HepG2 (cell line): ENCODE measurements around the gene ZFAND2A. TPM values are rescaled to one million over a fixed set of nuclear protein-coding genes. Genes with fewer than 3 reads are reported as not detected.

Source experiments
- ATAC-seq: fragments of 200-7000 bp; cut with Tn5 transposase; 3 replicates; pipeline ENCODE4 v1.9.1; 2020; ENCODE audit warnings: mild to moderate bottlenecking, moderate library complexity
- BruUV-seq: library from RNA; stranded (reverse); fragments of 400-500 nt; replicated peaks from 2 replicates; lab custom pipeline; 2021; lab: Mats Ljungman, UMichigan
- CTCF ChIA-PET: fragments of 300-600 bp; formaldehyde crosslinking; extraction: SDS; loops from one replicate; lab custom pipeline; 2021; ENCODE audit warnings: low total read pairs, inconsistent platforms, low intra/inter-chr PET ratio; lab: Yijun Ruan, JAX
- POLR2A ChIA-PET: fragments of 350-600 bp; sonication (Branson Sonifier 250); formaldehyde crosslinking; loops from one replicate; lab custom pipeline; 2020; ENCODE audit warnings: antibody characterized with exemption, inconsistent platforms; lab: Yijun Ruan, JAX
- DNase-seq: peaks from one replicate; pipeline ENCODE4 v3.0.0-alpha.2; 2015; ENCODE audit warnings: low spot score
- FAIRE-seq: peaks from 3 replicates; lab custom pipeline; 2011; peaks lifted over from hg19 to GRCh38; lab: Jason Lieb, UNC
- H2AFZ ChIP-seq: one replicate; pipeline ENCODE4 v1.6.1; 2011; ENCODE audit warnings: low read length, inconsistent platforms
- H3K27ac ChIP-seq: fragments of 300-600 bp; 3 replicates; pipeline ENCODE4 v1.8.0; 2011; ENCODE audit warnings: mixed run types, mild to moderate bottlenecking, mixed read lengths, low read length, inconsistent platforms; ENCODE audit not compliant: insufficient read depth; ENCODE audit errors: extremely low read length
- H3K27me3 ChIP-seq, 2 experiments: fragments of 200-600 bp in 1 of 2; 2 replicates in 1 of 2; 3 replicates in 1 of 2; pipeline versions ENCODE4 v1.6.0 to v1.8.0; 2011; ENCODE audit warnings: low read length in 2 of 2, mild to moderate bottlenecking in 2 of 2, moderate library complexity in 2 of 2, inconsistent platforms in 1 of 2; ENCODE audit not compliant: insufficient read depth in 2 of 2, control insufficient read depth in 1 of 2
- H3K36me3 ChIP-seq, 2 experiments: fragments of 200-600 bp in 1 of 2; replicated peaks in 1 of 2; 2 replicates in 1 of 2; 3 replicates in 1 of 2; pipeline versions ENCODE4 v1.5.1 to v1.8.0; 2011; ENCODE audit warnings: low read length in 2 of 2, inconsistent platforms in 1 of 2; ENCODE audit not compliant: insufficient read depth in 2 of 2, control insufficient read depth in 1 of 2
- H3K4me1 ChIP-seq: 2 replicates; pipeline ENCODE4 v1.5.1; 2012; ENCODE audit warnings: low read length, inconsistent platforms; ENCODE audit not compliant: insufficient read depth
- H3K4me2 ChIP-seq: 2 replicates; pipeline ENCODE4 v1.6.0; 2011; ENCODE audit warnings: low read depth, low read length, inconsistent platforms
- H3K4me3 ChIP-seq, 3 experiments: fragments of 200-600 bp in 1 of 3; sonication (generic), shearing (Covaris generic) in 1 of 3; replicated peaks in 1 of 3; 2 replicates each; pipeline ENCODE4 v1.5.1; 2011 to 2016; ENCODE audit warnings: low read length in 3 of 3, inconsistent platforms in 2 of 3, low read depth in 2 of 3, mild to moderate bottlenecking in 2 of 3, control low read depth in 1 of 3, mixed read lengths in 1 of 3; ENCODE audit not compliant: insufficient read depth in 1 of 3
- H3K79me2 ChIP-seq: one replicate; pipeline ENCODE4 v1.6.1; 2011; ENCODE audit warnings: low read length, inconsistent platforms; ENCODE audit not compliant: insufficient read depth
- H3K9ac ChIP-seq: 2 replicates; pipeline ENCODE4 v1.6.0; 2011; ENCODE audit warnings: mild to moderate bottlenecking, low read depth, low read length, inconsistent platforms; ENCODE audit not compliant: insufficient read depth
- H3K9me3 ChIP-seq: 2 replicates; pipeline ENCODE4 v1.5.1; 2012; ENCODE audit warnings: mild to moderate bottlenecking, low read length
- H4K20me1 ChIP-seq: 2 replicates; pipeline ENCODE4 v1.6.0; 2011; ENCODE audit warnings: inconsistent platforms, mild to moderate bottlenecking, low read length, moderate library complexity; ENCODE audit not compliant: insufficient read depth
- ARID3A ChIP-seq: IDR thresholded peaks from 2 replicates; pipeline ENCODE4 v1.6.1; 2012; ENCODE audit warnings: low read depth, low read length, improper control_type of control experiment
- ATAD3A ChIP-seq: sonication (generic); formaldehyde crosslinking; IDR thresholded peaks from 2 replicates; pipeline ENCODE4 v1.4.0; 2020; ENCODE audit warnings: missing genetic modification reagents
- FUBP1 ChIP-seq: sonication (generic); formaldehyde crosslinking; IDR thresholded peaks from 2 replicates; pipeline ENCODE4 v1.5.1; 2020; ENCODE audit warnings: missing genetic modification reagents, mild to moderate bottlenecking, borderline replicate concordance
- HDAC2 ChIP-seq: sonication (generic); formaldehyde crosslinking; IDR thresholded peaks from 2 replicates; pipeline ENCODE4 v1.4.0; 2020; ENCODE audit warnings: missing genetic modification reagents
- MED1 ChIP-seq: sonication (generic); formaldehyde crosslinking; IDR thresholded peaks from 2 replicates; pipeline ENCODE4 v1.4.0; 2020; ENCODE audit warnings: missing genetic modification reagents
- MEIS2 ChIP-seq: sonication (generic); formaldehyde crosslinking; IDR thresholded peaks from 2 replicates; pipeline ENCODE4 v1.9.0; 2021; ENCODE audit warnings: mild to moderate bottlenecking, missing genetic modification reagents
- MIER2 ChIP-seq: IDR thresholded peaks from 2 replicates; pipeline ENCODE4 v1.6.1; 2016; ENCODE audit warnings: missing biosample characterization, missing genetic modification reagents
- POLR2A ChIP-seq, 2 experiments: IDR thresholded peaks; 2 replicates each; pipeline ENCODE4 v1.6.1; 2011; ENCODE audit warnings: low read depth in 2 of 2, low read length in 2 of 2, mild to moderate bottlenecking in 1 of 2, moderate library complexity in 1 of 2; ENCODE audit not compliant: insufficient read depth in 1 of 2
- POLR2G ChIP-seq: fragments of 200-400 bp; formaldehyde crosslinking; IDR thresholded peaks from 2 replicates; pipeline ENCODE4 v1.6.1; 2018; ENCODE audit warnings: mild to moderate bottlenecking, low read depth, low read length, moderate library complexity
- REST ChIP-seq, 2 experiments: IDR thresholded peaks; 2 replicates each; pipeline ENCODE4 v1.6.1; 2011 to 2012; ENCODE audit warnings: low read length in 2 of 2, borderline replicate concordance in 1 of 2, low read depth in 1 of 2, mild to moderate bottlenecking in 1 of 2, moderate library complexity in 1 of 2
- SMC3 ChIP-seq: IDR thresholded peaks from 2 replicates; pipeline ENCODE4 v1.6.1; 2011; ENCODE audit warnings: low read length, improper control_type of control experiment
- ZBTB7A ChIP-seq: sonication (generic); formaldehyde crosslinking; IDR thresholded peaks from 2 replicates; pipeline ENCODE4 v1.8.0; 2022; ENCODE audit warnings: mild to moderate bottlenecking, missing genetic modification reagents
- ZNF343 ChIP-seq: sonication (generic); formaldehyde crosslinking; IDR thresholded peaks from 2 replicates; pipeline ENCODE4 v1.4.0; 2020; ENCODE audit warnings: mild to moderate bottlenecking, missing genetic modification reagents
- ZNF484 ChIP-seq: sonication (generic); formaldehyde crosslinking; IDR thresholded peaks from 2 replicates; pipeline ENCODE4 v1.5.1; 2020; ENCODE audit warnings: mild to moderate bottlenecking, low read depth, missing genetic modification reagents, borderline replicate concordance
- ZNF567 ChIP-seq: sonication (generic); formaldehyde crosslinking; IDR thresholded peaks from 2 replicates; pipeline ENCODE4 v1.8.1; 2023; ENCODE audit warnings: mild to moderate bottlenecking, missing genetic modification reagents, borderline replicate concordance
- ZNF674 ChIP-seq: sonication (generic); formaldehyde crosslinking; IDR thresholded peaks from 2 replicates; pipeline ENCODE4 v1.5.0; 2020; ENCODE audit warnings: low read depth, mild to moderate bottlenecking, missing genetic modification reagents
- ZNF678 ChIP-seq: sonication (generic); formaldehyde crosslinking; IDR thresholded peaks from 2 replicates; pipeline ENCODE4 v1.4.0; 2020; ENCODE audit warnings: mild to moderate bottlenecking, missing genetic modification reagents
- ZNF761 ChIP-seq: sonication (generic); formaldehyde crosslinking; conservative IDR thresholded peaks from 2 replicates; pipeline ENCODE4 v1.4.0; 2020; ENCODE audit warnings: mild to moderate bottlenecking, missing genetic modification reagents
- WGBS: methylation state at CpG from one replicate; pipeline ENCODE4 v1.1.6; 2017; ENCODE audit warnings: low lambda C conversion rate; 5-methylcytosine and 5-hydroxymethylcytosine counted together
- in situ Hi-C: cut with HindIII; loops from 2 replicates; pipeline ENCODE4 v1.10.0; 2017; ENCODE audit warnings: low pct_unique_long_range_greater_than_20kb; ENCODE audit not compliant: extremely low pct_ligation_motif_present
- intact Hi-C: fragments of 100-400 bp; cut with micrococcal nuclease; formaldehyde crosslinking; loops from one replicate; pipeline ENCODE4 v1.10.0; 2022; ENCODE audit not compliant: unreplicated experiment
- polyA plus RNA-seq, 8 experiments: library from polyadenylated mRNA; depleted of rRNA in 3 of 8; stranded (reverse) in 7 of 8; unstranded in 1 of 8; fragments of >200 nt; fragmentation: Illumina TruSeq in 4 of 8; extraction: Trizol in 4 of 8; gene quantifications; 2 replicates each; pipeline versions ENCODE4 v1.2.1 to v1.2.3, GENCODE V29; 2011 to 2016; ENCODE audit warnings: low read depth in 4 of 8, missing spikeins in 1 of 8, mixed read lengths in 1 of 8; ENCODE audit not compliant: insufficient read depth in 1 of 8
- total RNA-seq, 5 experiments: library from RNA; depleted of rRNA; stranded (reverse); fragments of >200 nt; fragmentation: Illumina TruSeq; extraction: Trizol; gene quantifications; 2 replicates each; pipeline ENCODE4 v1.2.3, GENCODE V29; 2016; ENCODE audit warnings: low read depth in 1 of 5

Gene ZFAND2A
- total and polyA plus RNA-seq, 2 of the 13 experiments (the other 11 are each of a cell fraction or from before 2014, with no cell fraction given) = 140 to 153 TPM

- ATAC-seq (no peak), FAIRE-seq (no peak)
- H3K36me3 ChIP-seq = peaks cover 14 to 27% of the 10 kb centered on the region in 2 experiments; a peak in 4 of 5 replicates
- no peak overlapping the region for H2AFZ ChIP-seq
- H3K9ac ChIP-seq = no peak overlapping the region
- POLR2A ChIA-PET = no interaction called here
- intact Hi-C loops = no loop called here
- H3K27me3 ChIP-seq = no peaks in the 10 kb centered on the region
- H3K9me3 ChIP-seq = no peaks in the 10 kb centered on the region
- H3K79me2 ChIP-seq = peaks cover 19% of the 10 kb centered on the region
- no TSS peak for BruUV-seq
- H4K20me1 ChIP-seq = 0 out of 2 replicates have a peak, but pooled peaks cover 2% of the 10 kb centered on the region
- H3K4me2 ChIP-seq = no peak overlapping the region
- TF ChIP-seq MEIS2 (CRISPR knock-in tag) (no peak), ARID3A (no peak), REST (IDR thresholded peaks at IDR 0.05; ENCODE audit: borderline replicate concordance in 1 of 2, low read depth in 1 of 2, low read length in 2 of 2) (no peak), ZNF761 (no peak), SMC3 (no peak), HDAC2 (no peak), ZNF567 (CRISPR knock-in tag) (no peak), POLR2A (IDR thresholded peaks at IDR 0.05; ENCODE audit: insufficient read depth in 1 of 2, low read depth in 2 of 2, low read length in 2 of 2) (no peak), ZNF343 (CRISPR knock-in tag) (no peak), ZNF674 (CRISPR knock-in tag) (no peak), ZBTB7A (CRISPR knock-in tag) (no peak), MIER2 (CRISPR knock-in tag) (no peak), FUBP1 (CRISPR knock-in tag) (no peak), MED1 (CRISPR knock-in tag) (no peak), ZNF484 (CRISPR knock-in tag) (no peak), ATAD3A (CRISPR knock-in tag) (no peak), ZNF678 (CRISPR knock-in tag) (no peak), POLR2G (no peak)
- TF ChIP-seq, all 625 proteins: peak for 0
- no peak overlapping the region for H3K4me3 ChIP-seq
- no peak for DNase-seq
- H3K4me1 ChIP-seq = no peaks in the 10 kb centered on the region
- CTCF ChIA-PET = no interaction called here
- no peak overlapping the region for H3K27ac ChIP-seq
- in situ Hi-C loops = no loop called here
- WGBS = over 99% methylated on average over 7 of the region's 7 CpGs
Observed at GRCh38 chr7:1127001-1127400, 33.0 kb downstream of the ZFAND2A start.
